ENCODE results near the gene GALR3.

GRCh38 chr22:37792494-37792893 is 30.7 kb upstream of the GALR3 start:
- TF ChIP-seq POLR2A (IDR thresholded peaks at IDR 0.05; ENCODE audit: extremely low read depth, insufficient read length): no peak
- TF ChIP-seq CTCF (IDR thresholded peaks at IDR 0.05; ENCODE audit: low read depth, low read length): no peak

Data from NB4 (cell line).